ENCODE results near the gene OR9G4. TPM values are rescaled to one million over a fixed set of nuclear protein-coding genes. Genes with fewer than 3 reads are reported as not detected.
A peak's percentile ranks its signal among the peaks of the same experiment; 100 is the strongest.

OR9G4 gene
- total and polyA plus RNA-seq, 2 experiments from 2014 or later: not detected

- H3K79me2 ChIP-seq (replicated peaks; ENCODE audit: insufficient read depth): no peaks in the 10 kb centered on the region
- no peak overlapping the region for H3K4me3 Mint-ChIP-seq
- H4K20me1 ChIP-seq (replicated peaks; ENCODE audit: insufficient read depth): no peaks in the 10 kb centered on the region
- no peaks in the 10 kb centered on the region; the same call in 2 of the 3 replicates for H3K9me3 Mint-ChIP-seq
- H3K36me3 Mint-ChIP-seq (ENCODE audit: low read depth): no peaks in the 10 kb centered on the region
- H3K4me1 ChIP-seq (ENCODE audit: insufficient read depth): no peaks in the 10 kb centered on the region
- H3K27me3 ChIP-seq (ENCODE audit: insufficient read depth): no peaks in the 10 kb centered on the region
- DNase-seq (ENCODE audit: low spot score) (no peak), ATAC-seq (no peak)
- H3K9me2 ChIP-seq (ENCODE audit: insufficient read depth): 0 out of 2 replicates have a peak, but pooled peaks cover 4% of the 10 kb centered on the region
- H3K4me1 Mint-ChIP-seq: no peaks in the 10 kb centered on the region
- H3K4me2 ChIP-seq: no peak overlapping the region
- no peaks in the 10 kb centered on the region for H3K36me3 ChIP-seq (ENCODE audit: insufficient read depth)
- peaks cover 3% of the 10 kb centered on the region for H3K27me3 Mint-ChIP-seq (ENCODE audit: insufficient read depth, low read depth, poor library complexity)
- no peak overlapping the region for H3K27ac ChIP-seq (ENCODE audit: low read depth)
- peak overlapping the region; percentile 40; the same call in 1 of the 2 replicates for H2AFZ ChIP-seq
- H3K4me3 ChIP-seq: no peak overlapping the region
- TF ChIP-seq CTCF (conservative IDR thresholded peaks at IDR 0.05; ENCODE audit: low read depth in 2 of 2): no peak
- TF ChIP-seq ZNF462 (CRISPR knock-in tag; IDR thresholded peaks at IDR 0.05): no peak
- no peak for TF ChIP-seq JUNB (IDR thresholded peaks at IDR 0.05; ENCODE audit: unreplicated experiment)
- no peak for TF ChIP-seq ZNF114 (CRISPR knock-in tag; IDR thresholded peaks at IDR 0.05)
- no peak for TF ChIP-seq ZNF331 (CRISPR knock-in tag; IDR thresholded peaks at IDR 0.05; ENCODE audit: low read depth)
- no peak for TF ChIP-seq ETS1 (IDR thresholded peaks at IDR 0.05)
- no peak for TF ChIP-seq STAT1 (IDR thresholded peaks at IDR 0.05; ENCODE audit: unreplicated experiment)
- no peak overlapping the region for H3K27ac Mint-ChIP-seq
- H3F3A ChIP-seq (replicated peaks; ENCODE audit: low read depth): no peaks in the 10 kb centered on the region
Observed at GRCh38 chr11:56764976-56765375, 16.5 kb upstream of the OR9G4 start.

Data from GM23338 (cell line).